NOMO-1 treated with dmso at 0.1 percent for 144 hours (cell line): Measurements from ENCODE around the gene FOXP1.
"Not testable (repeated sequence)": the region's sequence is repeated elsewhere in the genome, so short reads cannot be mapped to it uniquely, and the experiment has no call there.

ENCODE experiments used
- DNase-seq: peaks from one replicate; lab custom pipeline; 2025; ENCODE audit not compliant: unreplicated experiment; lab: John Stamatoyannopoulos, UW

FOXP1 gene

GRCh38 chr3:71351403-71352149 lies 232.0 kb downstream of the FOXP1 start:
- no peak for DNase-seq

GRCh38 chr3:71350998-71351397 lies 232.5 kb downstream of the FOXP1 start:
- no peak for DNase-seq

DNA sequence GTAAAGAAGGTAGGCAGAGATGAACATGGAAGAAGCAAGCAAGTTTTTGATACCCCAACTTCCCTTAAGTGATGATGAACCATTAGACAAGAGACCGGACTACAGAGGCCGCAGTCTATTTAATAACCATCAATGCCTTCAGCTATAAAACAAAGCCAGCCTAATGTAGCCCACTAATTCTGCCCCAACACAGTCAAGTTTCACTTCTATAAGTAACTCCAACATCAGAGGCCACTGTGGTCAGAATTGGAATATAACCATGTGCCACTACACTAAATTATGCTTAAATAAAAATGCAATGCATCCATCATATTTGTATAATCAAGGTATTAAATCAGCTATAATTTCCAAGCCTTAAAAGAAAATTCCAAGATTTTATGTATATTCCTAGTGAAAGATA lies 234.7 kb downstream of the FOXP1 start:
- no peak for DNase-seq

DNA sequence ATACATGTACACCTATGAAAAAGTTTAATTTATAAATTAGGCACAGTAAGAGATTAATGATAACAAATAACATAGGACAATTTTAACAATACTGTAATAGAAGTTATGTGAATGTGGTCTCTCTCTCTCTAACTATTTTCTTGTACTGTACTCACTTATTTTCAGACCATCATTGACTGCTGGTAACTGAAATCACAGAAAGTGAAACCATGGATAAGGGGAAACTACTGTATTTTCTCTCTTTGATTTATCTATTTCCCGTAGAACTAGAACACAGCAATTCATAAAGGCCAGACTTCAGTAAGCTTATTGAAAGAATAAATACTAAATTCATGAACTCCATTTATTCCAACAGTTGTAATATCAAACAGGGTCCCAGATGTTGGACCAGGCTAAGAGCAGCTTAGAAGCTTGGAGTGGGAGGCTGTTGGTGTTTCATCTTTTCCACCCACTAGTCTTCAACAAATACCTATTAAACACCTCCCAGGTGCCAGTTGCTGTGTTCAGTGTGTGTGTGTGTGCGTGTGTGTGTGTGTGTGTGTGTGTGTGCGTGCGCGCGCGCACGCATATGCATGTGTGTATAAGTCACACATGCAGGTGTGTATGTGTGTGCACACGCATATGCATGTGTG lies 235.4 kb downstream of the FOXP1 start:
- DNase-seq: no peak

DNA sequence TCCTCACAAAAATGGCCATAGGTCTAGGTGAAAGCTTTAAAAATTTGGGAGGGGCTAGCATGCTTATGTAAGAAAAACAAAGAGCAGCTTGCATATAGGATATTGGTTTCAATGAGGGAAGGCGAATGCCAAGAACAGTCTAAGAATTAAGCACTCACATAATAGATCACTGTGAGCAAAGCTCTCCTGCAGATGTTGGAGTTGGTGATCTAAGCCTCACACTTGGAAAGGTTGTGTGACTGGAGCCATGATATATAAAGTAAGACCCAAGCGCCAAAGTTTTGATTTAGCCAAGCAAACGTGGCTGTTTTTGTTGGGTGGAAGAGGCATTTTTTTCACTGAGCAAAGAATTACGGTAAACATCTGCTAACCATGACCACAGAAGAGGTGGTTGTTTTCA lies 237.5 kb downstream of the FOXP1 start:
- no peak for DNase-seq

DNA sequence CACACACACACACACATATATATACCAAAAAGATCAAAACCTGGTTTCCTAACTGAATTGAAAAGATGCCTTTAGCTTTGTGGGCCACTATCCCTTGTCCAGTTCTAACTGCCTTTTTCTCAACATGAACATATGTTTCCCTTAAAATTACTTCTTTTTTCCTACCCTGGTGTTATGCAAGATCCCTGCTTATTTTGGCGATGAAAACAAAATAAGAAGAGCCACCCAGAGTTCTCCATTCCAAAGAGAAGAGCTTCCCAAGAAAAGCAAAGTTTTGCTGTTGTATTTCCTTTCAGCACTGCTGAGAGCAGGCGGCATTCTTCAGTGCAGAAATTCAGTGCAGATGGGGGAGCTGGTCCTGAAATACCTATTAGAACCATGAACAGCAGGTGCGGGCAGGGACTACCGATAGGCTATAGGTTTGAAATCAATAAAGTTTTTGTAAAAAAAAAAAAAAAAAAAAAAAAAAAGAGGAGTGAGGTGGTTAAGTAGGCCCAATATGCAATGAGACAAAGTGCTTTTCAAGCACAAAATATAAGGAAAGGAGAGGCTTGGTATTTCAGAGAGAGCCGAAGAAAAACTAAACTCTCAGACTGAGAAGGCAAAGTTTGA lies 238.0 kb downstream of the FOXP1 start:
- DNase-seq: no peak

DNA sequence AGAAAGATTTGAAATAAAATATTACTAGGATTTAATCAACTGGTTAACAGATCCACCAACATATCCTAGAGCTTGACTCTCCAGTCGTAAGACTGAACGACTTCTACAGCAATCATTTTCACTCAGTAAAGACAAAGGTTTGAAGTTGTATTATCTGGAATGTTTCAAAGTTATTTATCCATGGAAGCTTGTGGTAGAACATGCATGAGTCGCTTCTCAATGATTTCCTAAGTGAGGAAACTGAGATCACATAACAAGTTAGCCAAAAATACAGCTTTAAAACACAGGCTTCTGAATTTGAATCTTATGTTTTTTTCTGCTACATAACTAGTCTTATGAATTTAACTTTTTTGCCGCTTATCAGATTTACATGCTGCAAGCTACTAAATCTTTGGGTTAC lies 241.8 kb downstream of the FOXP1 start:
- no peak for DNase-seq

DNA sequence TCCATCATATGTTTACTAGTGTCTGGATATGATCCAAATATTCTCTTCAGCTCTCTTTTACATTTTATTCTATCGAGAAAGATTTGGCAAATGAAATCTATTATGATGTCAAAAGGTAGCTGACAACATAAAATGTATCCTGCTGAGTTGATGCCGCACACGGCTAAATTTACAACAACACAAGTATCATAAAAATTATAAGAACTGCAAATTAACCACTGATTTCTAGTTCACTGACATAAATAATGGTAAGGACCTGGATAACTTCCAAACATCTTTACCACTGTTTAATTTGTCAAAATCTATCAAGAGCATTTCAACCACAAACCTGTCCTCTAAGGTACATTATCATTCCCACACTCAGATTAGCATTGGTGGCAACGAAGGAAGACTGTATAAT lies 244.5 kb downstream of the FOXP1 start:
- DNase-seq: no peak

DNA sequence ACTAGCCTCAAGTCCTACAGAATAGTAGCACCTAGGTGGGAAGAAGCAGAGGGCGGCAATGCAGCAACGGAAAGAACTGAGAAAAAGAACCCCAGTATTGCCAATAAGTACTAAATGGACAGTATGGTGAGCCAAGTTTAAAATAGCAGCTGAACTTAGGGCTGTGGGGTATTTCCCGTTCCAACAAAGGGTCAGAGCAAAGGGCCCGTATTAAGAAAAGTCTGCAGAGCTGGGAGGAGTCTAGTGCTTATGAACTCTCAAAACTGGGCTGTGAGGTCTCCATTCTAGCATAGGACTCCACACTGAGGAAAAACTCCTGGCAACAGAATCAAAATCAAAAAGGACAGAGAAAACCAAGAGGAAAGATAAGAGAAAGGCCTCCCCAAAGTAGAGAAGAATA lies 250.7 kb downstream of the FOXP1 start:
- DNase-seq: no peak

DNA sequence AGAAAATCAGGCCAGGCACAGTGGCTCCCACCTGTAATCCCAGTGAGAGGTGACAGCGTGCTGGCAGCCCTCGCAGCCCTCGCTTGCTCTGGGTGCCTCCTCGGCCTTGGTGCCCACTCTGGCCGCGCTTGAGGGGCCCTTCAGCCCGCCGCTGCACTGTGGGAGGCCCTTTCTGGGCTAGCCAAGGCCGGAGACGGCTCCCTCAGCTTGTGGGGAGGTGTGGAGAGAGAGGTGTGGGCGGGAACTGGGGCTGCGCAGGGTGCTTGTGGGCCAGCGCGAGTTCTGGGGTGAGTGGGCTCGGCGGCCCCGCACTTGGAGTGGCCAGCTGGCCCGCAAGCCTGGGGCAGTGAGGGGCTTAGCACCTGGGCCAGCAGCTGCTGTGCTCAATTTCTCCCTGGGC lies 252.6 kb downstream of the FOXP1 start:
- DNase-seq: no peak

- DNase-seq: no peak
Observed at GRCh38 chr3:71330505-71330904, 253.0 kb downstream of the FOXP1 start.

DNA sequence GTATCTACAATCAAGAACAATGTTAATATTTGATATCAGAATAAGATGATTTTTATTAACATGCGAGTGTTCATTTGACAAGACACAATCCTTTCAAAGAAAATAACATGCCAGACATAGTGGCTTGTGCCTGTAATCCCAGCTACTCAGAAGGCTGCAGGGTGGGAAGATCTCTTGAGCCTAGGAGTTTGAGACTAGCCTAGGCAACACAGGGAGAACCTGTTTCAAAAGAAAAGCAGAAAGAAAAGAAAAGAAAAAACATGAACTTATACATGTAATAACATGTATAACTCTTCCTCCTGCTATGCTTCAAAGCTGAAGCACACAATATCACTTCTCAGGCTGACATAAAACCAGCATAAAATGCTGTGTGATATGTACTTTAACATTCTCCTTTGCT lies 253.7 kb downstream of the FOXP1 start:
- DNase-seq: no peak

DNA sequence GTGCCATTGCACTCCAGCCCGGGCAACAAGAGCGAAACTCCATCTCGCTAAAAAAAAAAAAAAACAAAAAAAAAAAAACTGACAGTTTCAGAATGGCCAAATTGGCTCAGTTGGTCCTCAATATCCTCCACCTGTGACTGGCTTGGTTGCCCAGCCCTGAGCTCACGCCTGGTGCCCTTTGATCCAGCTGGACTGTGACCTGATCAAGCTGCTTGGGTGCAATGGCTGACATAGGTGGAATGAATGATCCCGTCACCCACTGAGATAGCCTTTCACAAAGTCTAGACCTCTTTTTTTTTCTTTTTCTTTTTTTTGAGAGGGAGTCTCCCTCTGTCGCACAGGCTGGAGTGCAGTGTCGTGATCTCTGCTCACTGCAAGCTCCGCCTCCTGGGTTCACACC lies 254.6 kb downstream of the FOXP1 start:
- DNase-seq: no peak

DNA sequence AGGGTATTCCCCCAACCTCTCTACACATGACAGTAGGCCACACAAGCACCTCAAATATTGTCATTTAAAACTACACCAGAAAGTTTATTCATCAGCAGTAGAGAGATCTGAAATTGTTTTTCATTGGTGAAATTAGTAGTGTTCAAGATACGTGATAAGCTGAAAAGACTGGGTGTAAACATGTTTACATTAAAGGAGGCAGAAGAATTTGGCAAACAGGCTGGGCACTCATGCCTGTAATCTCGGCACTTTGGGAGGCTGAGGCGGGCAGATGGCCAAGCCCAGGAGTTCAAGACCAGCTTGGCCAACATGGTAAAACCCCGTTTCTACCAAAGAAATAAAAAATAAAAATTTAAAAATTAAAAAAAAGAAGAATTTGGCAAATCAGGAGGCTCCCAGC lies 255.6 kb downstream of the FOXP1 start:
- no peak for DNase-seq

- no peak for DNase-seq
Observed at GRCh38 chr3:71325715-71326114, 257.8 kb downstream of the FOXP1 start.

DNA sequence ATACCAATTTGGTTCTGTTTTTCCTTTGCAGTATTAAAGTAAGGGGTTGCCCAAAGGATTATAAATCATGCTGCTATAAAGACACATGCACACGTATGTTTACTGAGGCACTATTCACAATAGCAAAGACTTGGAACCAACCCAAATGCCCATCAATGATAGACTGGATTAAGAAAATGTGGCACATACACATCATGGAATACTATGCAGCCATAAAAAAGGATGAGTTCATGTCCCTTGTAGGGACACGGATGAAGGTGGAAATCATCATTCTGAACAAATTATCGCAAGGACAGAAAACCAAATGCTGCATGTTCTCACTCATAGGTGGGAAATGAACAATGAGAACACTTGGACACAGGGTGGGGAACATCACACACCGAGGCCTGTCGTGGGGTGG lies 259.3 kb downstream of the FOXP1 start:
- DNase-seq: not testable (repeated sequence)

DNA sequence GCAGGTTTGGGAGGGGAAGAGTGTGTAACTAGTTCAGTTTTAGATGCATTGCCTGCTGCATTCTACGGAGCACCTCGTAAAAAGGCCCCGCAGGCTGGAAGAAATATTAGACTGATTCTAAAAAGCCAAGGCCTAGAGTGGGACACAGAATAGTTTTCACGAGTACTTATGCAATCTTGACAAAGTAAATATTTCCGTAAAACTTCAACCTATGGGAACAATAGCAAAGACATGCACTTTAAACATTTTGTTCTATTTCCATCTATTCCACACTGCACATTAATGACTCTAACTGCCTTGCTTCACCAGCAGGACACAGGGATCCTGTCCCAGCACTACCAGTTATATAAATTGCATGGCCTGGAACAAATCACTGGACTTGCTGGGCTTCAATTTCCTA lies 260.0 kb downstream of the FOXP1 start:
- DNase-seq: no peak

GRCh38 chr3:71322154-71322553 lies 261.4 kb downstream of the FOXP1 start:
- no peak for DNase-seq

DNA sequence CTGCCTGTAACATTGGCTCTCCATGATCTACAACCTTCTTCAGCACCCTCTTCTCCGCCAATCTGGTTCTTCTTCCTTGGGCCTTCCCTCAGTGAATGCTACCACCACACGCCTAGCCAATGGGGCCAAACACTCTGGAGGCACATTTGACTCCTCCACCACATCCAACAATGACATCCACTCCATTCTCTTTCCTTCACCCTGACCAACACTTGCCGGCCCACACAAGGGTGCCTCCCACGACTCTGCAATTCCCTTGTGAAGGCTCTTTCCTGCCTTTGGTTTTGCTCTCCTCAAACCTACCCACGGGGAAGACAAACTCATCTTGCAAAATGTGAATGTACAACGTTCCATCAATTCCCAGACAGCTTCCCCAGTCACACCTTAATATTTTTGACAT lies 263.8 kb downstream of the FOXP1 start:
- DNase-seq: no peak

DNA sequence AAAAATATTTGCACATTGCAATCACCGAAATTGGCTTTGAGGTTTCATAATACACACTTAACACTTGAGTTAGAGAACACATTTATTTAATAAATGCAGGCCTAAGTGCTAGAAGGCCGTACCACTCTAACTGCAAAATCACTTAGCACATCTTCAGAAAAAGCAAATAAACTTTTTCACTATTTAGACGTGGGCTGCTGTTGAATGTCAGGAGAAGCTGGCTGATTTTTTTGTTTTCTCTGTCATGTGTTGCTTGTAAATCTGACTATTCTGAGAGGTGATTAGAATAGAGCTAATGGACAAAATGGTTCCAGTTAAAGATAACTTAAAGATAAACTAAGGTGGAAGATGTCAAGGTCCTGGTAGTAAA lies 265.1 kb downstream of the FOXP1 start:
- no peak for DNase-seq

- no peak for DNase-seq
Observed at GRCh38 chr3:71317749-71318457, 265.6 kb downstream of the FOXP1 start.

DNA sequence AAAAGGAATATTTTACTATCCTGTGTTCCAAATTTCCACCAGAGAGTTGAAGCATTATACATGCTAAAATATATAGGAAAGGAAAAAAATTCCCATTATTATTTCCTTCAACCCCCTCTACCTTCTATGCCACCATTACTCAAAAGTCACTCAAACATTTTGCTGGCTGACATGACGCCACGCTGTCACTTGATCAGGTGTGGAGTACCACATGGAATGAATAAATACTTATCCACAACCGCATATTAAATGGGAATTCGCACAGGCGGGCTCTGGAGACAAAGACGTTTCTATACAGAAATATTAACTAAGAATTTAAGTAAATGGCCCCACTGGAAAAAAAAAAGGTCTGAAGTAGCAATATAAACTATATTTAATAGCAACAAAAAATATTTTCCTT lies 266.4 kb downstream of the FOXP1 start:
- DNase-seq: no peak
